CD8-positive, alpha-beta memory T cell (primary cell): Measurements from ENCODE around the gene EFTUD2. TPM values are rescaled to one million over a fixed set of nuclear protein-coding genes. Genes with fewer than 3 reads are reported as not detected.

ENCODE experiments used
- CTCF ChIA-PET: fragments of 350-600 bp; sonication (Branson Sonifier 250); formaldehyde crosslinking; loops from one replicate; lab custom pipeline; 2021; ENCODE audit warnings: antibody characterized with exemption; lab: Charles Lee
- POLR2A ChIA-PET: fragments of 350-600 bp; sonication (Branson Sonifier 250); formaldehyde crosslinking; loops from one replicate; lab custom pipeline; 2021; ENCODE audit warnings: antibody characterized with exemption; lab: Charles Lee
- DNase-seq, 5 donors: peaks; one replicate each; pipeline versions ENCODE4 v3.0.0 to v3.0.0-alpha.2; 2020 to 2022; ENCODE audit warnings: mixed read lengths in 1 of 5
- H3K27ac ChIP-seq: one replicate; pipeline ENCODE4 v1.7.0; 2013; ENCODE audit warnings: low read depth, mild to moderate bottlenecking, low read length, moderate library complexity
- H3K27me3 ChIP-seq: 2 replicates; pipeline ENCODE4 v1.7.0; 2013; ENCODE audit warnings: low read length, mild to moderate bottlenecking; ENCODE audit not compliant: insufficient read depth, poor library complexity, severe bottlenecking
- H3K36me3 ChIP-seq: 2 replicates; pipeline ENCODE4 v1.7.0; 2013; ENCODE audit warnings: mild to moderate bottlenecking, low read length, moderate library complexity; ENCODE audit not compliant: insufficient read depth
- H3K4me1 ChIP-seq: 2 replicates; pipeline ENCODE4 v1.7.0; 2013; ENCODE audit warnings: mild to moderate bottlenecking, low read length, moderate library complexity; ENCODE audit not compliant: insufficient read depth
- H3K4me3 ChIP-seq: 2 replicates; pipeline ENCODE4 v1.7.0; 2013; ENCODE audit warnings: mild to moderate bottlenecking, low read length
- H3K9me3 ChIP-seq: 2 replicates; pipeline ENCODE4 v1.7.0; 2013; ENCODE audit warnings: mild to moderate bottlenecking, low read length
- H3K27ac Mint-ChIP-seq, 8 donors: one replicate each; pipeline ENCODE4 v1.8.0; 2020 to 2021; ENCODE audit warnings: mixed read lengths in 8 of 8, mild to moderate bottlenecking in 6 of 8, inconsistent platforms in 3 of 8, moderate library complexity in 3 of 8
- H3K27me3 Mint-ChIP-seq, 2 donors: one replicate each; pipeline ENCODE4 v1.8.0; 2020 to 2021; ENCODE audit warnings: mixed read lengths in 2 of 2, mild to moderate bottlenecking in 1 of 2, moderate library complexity in 1 of 2
- H3K36me3 Mint-ChIP-seq, 3 donors: one replicate each; pipeline ENCODE4 v1.8.0; 2020 to 2021; ENCODE audit warnings: mixed read lengths in 3 of 3, inconsistent platforms in 1 of 3, mild to moderate bottlenecking in 1 of 3
- H3K4me1 Mint-ChIP-seq, 3 donors: one replicate each; pipeline ENCODE4 v1.8.0; 2020 to 2021; ENCODE audit warnings: mixed read lengths in 3 of 3, inconsistent platforms in 1 of 3, mild to moderate bottlenecking in 1 of 3
- H3K4me3 Mint-ChIP-seq, 7 donors: one replicate each; pipeline ENCODE4 v1.8.0; 2020 to 2021; ENCODE audit warnings: mixed read lengths in 7 of 7, mild to moderate bottlenecking in 6 of 7, moderate library complexity in 4 of 7, inconsistent platforms in 2 of 7
- H3K9me3 Mint-ChIP-seq, 5 donors: one replicate each; pipeline ENCODE4 v1.8.0; 2020 to 2022; ENCODE audit warnings: mixed read lengths in 5 of 5, mild to moderate bottlenecking in 3 of 5, moderate library complexity in 2 of 5, inconsistent platforms in 1 of 5
- polyA plus RNA-seq: library from polyadenylated mRNA; unstranded; fragments of 300-500 nt; fragmentation: Illumina TruSeq; gene quantifications from one replicate; pipeline ENCODE4 v1.2.3, GENCODE V29; 2021
- total RNA-seq, 2 experiments: library from RNA; stranded (reverse); gene quantifications; one replicate each; pipeline ENCODE4 v1.2.3, GENCODE V29; 2021

The EFTUD2 gene
- total and polyA plus RNA-seq, 3 experiments from 2014 or later, result 77.6 to 241 (median 229) TPM

DNA sequence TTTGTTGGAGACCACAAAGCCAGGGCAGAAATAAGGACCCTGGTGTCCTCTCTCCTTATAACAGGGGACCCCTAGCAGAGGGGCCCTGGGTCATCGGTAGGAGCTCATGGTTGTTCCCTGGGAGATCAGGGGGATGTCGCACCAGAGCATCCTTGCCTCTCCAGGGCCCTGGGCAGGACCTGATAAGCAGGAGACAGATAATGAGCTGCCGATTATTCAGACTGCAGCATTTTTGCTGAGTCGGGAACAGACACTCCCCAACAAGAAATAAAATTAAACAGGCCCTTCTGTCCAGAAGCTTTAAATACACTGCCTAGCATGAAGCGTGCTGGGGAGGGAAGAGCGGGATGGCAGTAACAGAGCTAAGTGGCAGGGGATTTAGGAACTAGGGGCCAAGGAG lies 31.4 kb upstream of the EFTUD2 start:
- no peaks in the 10 kb centered on the region for H3K36me3 Mint-ChIP-seq
- H3K9me3 ChIP-seq, result no peaks in the 10 kb centered on the region
- H3K27me3 ChIP-seq, result no peaks in the 10 kb centered on the region
- ChIA-PET CTCF (interaction anchor here (0.6 to 0.7 kb wide), 2 partner anchors 15 to 204 kb away, joined by 3 read pairs; no protein-coding TSS in a partner anchor), POLR2A (no interaction called here)
- no peak overlapping the region for H3K27ac ChIP-seq
- H3K4me1 Mint-ChIP-seq, result no peaks in the 10 kb centered on the region
- no peak for DNase-seq
- H3K9me3 Mint-ChIP-seq, result no peaks in the 10 kb centered on the region
- no peaks in the 10 kb centered on the region for H3K4me1 ChIP-seq
- H3K4me3 ChIP-seq, result no peak overlapping the region
- no peaks in the 10 kb centered on the region for H3K27me3 Mint-ChIP-seq
- no peak overlapping the region for H3K4me3 Mint-ChIP-seq
- H3K36me3 ChIP-seq, result no peaks in the 10 kb centered on the region
- H3K27ac Mint-ChIP-seq, result no peak overlapping the region

DNA sequence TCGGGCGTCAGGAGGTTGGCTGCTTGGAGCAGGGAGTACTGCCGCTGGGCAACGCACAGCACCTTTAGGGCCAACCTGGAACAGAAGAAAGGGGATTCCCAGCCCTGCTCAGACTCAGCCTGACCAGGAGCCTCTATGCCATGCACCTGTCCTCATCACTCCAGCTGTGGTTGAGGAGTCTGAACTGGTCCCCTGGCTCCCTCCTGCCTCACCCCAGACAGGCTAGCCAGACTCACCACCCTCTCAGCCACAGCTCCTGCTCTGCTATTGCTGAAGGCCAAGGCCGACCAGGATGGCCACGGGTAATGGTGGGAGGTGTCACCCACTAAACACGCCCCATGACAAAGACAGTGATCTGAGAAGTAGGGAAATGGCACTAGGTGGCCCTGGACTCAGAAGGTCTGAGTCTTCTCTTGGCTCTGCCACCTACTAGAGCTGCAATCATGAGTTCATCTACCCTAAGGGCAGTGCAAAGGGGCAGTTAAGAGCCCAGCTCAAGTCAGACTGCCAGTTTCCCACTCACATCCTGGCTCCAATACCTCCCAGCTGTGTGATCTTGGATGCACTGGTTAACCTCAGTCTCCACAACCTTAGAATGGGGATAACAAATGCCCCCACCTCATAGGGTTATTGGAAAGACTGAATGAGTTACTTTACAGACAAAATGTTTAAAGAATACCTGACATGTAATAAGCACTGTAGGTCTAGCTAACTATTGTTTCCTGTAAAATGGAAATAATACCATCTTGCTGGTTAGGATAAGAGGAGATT lies 29.9 kb upstream of the EFTUD2 start:
- Mint-ChIP-seq H3K36me3 (no peaks in the 10 kb centered on the region), H3K9me3 (no peaks in the 10 kb centered on the region), H3K27ac (peak overlapping the region in 2 of 8 donors; percentile 42 to 44), H3K27me3 (peaks cover 0 to 2% of the 10 kb centered on the region in 2 donors), H3K4me1 (no peaks in the 10 kb centered on the region), H3K4me3 (no peak overlapping the region)
- H3K4me1 ChIP-seq, result no peaks in the 10 kb centered on the region
- ChIA-PET CTCF (interaction anchor here (1.0 kb wide), 1 partner anchor 13 kb away, joined by 3 read pairs; no protein-coding TSS in a partner anchor), POLR2A (no interaction called here)
- no peak overlapping the region for H3K4me3 ChIP-seq
- H3K36me3 ChIP-seq, result no peaks in the 10 kb centered on the region
- no peaks in the 10 kb centered on the region for H3K9me3 ChIP-seq
- H3K27me3 ChIP-seq, result no peaks in the 10 kb centered on the region
- no peak overlapping the region for H3K27ac ChIP-seq
- no peak for DNase-seq

DNA sequence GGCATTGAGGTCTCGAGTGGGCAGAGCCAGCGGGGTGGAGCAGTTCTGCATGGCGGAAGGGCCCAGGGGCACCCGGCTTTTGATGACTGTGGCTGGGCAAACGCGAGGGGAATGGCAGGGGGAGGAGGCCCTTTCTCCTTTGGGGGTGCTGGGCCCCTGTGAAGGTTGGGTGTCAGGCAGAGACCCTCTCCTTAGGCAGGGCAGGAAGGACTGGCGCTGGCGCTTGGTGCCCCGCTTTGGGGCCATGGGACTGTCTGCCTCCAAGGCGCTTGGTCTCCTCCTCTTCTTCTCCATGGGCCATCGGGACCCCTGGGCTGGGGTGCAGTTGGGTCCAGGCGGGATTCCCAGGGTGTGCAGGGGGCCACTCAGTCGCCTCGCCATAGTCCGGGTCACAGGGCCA lies 28.9 kb upstream of the EFTUD2 start:
- H3K4me1 ChIP-seq, result no peaks in the 10 kb centered on the region
- H3K4me3 Mint-ChIP-seq, result no peak overlapping the region
- H3K27me3 Mint-ChIP-seq, result peaks cover 1 to 2% of the 10 kb centered on the region in 2 donors
- CTCF ChIA-PET, result no interaction called here
- peak in 1 of 5 donors; percentile 30 for DNase-seq
- no peaks in the 10 kb centered on the region for H3K36me3 Mint-ChIP-seq
- H3K36me3 ChIP-seq, result no peaks in the 10 kb centered on the region
- H3K9me3 ChIP-seq, result no peaks in the 10 kb centered on the region
- no peaks in the 10 kb centered on the region for H3K27me3 ChIP-seq
- POLR2A ChIA-PET, result no interaction called here
- H3K9me3 Mint-ChIP-seq, result no peaks in the 10 kb centered on the region
- H3K4me1 Mint-ChIP-seq, result no peaks in the 10 kb centered on the region
- no peak overlapping the region for H3K4me3 ChIP-seq
- H3K27ac ChIP-seq, result no peak overlapping the region
- H3K27ac Mint-ChIP-seq, result peak overlapping the region in 1 of 8 donors; percentile 79

DNA sequence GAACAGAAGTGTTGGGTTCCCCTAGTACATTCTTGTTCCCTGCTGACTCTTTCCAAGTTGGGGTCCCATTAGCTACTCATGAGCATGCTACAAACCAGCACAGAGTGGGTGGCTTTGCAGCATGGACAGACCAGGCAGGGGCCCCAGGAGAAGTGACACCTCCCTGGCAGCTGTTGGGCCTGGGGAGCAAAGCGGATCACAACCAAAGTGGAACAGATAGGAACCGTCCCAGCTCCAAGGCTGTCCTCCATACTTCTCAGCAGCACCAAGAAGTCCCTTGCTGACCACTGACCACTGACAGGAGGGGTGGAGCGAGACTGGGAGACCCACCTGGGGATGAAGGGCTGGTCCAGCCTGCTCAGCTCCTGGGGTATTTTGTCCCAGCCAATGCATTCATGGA lies 28.5 kb upstream of the EFTUD2 start:
- CTCF ChIA-PET, result interaction anchor here (0.6 to 1.6 kb wide), 2 partner anchors 208 to 674 kb away, joined by 3 read pairs; partner anchors contain the start of gene ACBD4
- peak in 1 of 5 donors; percentile 20 for DNase-seq
- Mint-ChIP-seq H3K36me3 (no peaks in the 10 kb centered on the region), H3K9me3 (no peaks in the 10 kb centered on the region), H3K4me3 (no peak overlapping the region), H3K27me3 (peaks cover 2 to 6% of the 10 kb centered on the region in 2 donors), H3K4me1 (no peaks in the 10 kb centered on the region), H3K27ac (peak overlapping the region in 1 of 8 donors; percentile 79)
- H3K36me3 ChIP-seq, result no peaks in the 10 kb centered on the region
- H3K27ac ChIP-seq, result no peak overlapping the region
- no peaks in the 10 kb centered on the region for H3K4me1 ChIP-seq
- no peak overlapping the region for H3K4me3 ChIP-seq
- no peaks in the 10 kb centered on the region for H3K27me3 ChIP-seq
- POLR2A ChIA-PET, result no interaction called here
- no peaks in the 10 kb centered on the region for H3K9me3 ChIP-seq

DNA sequence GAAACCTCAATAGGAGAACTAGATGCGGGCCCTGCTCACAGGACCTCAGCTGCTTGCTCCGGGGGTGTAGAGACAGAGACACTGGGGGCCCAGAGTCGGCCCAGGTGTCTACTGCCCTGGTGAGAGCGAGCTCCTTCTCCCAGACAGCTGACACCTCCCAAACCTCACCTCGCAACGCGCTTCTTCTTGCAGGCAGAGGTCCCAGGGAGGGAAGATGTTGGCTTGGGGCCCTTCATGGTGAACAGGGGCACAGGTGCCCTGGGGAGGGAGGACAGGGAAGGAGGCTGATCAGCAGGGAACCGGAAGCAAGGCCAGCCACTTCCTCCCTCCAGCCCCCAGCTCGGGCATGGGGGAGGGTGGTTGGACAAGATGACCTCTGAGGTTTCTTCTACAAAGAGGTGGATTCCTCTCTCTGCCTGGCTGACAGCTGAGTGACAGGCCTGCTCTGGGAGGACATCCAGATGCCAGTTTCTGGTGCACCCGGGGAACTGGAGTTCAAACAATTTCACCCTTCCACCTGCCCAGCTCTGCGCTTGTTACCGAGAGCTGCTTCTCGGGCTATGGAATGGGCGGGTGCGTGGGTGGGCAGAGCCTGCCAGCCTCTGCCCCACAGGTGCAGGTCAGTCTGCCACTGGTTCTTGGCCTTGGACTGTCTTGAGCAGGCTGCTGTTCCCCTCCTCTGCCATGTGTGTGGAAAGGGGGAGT lies 27.7 kb upstream of the EFTUD2 start:
- H3K4me3 Mint-ChIP-seq, result no peak overlapping the region
- Histone ChIP-seq H3K4me1 (no peaks in the 10 kb centered on the region), H3K27me3 (no peaks in the 10 kb centered on the region), H3K36me3 (no peaks in the 10 kb centered on the region), H3K4me3 (no peak overlapping the region), H3K9me3 (no peaks in the 10 kb centered on the region), H3K27ac (no peak overlapping the region)
- no peaks in the 10 kb centered on the region for H3K9me3 Mint-ChIP-seq
- H3K4me1 Mint-ChIP-seq, result no peaks in the 10 kb centered on the region
- no peaks in the 10 kb centered on the region for H3K36me3 Mint-ChIP-seq
- POLR2A ChIA-PET, result no interaction called here
- H3K27me3 Mint-ChIP-seq, result peaks cover 2 to 10% of the 10 kb centered on the region in 2 donors
- CTCF ChIA-PET, result interaction anchor here (0.6 to 1.6 kb wide), 2 partner anchors 208 to 673 kb away, joined by 3 read pairs; partner anchors contain the start of gene ACBD4
- no peak overlapping the region for H3K27ac Mint-ChIP-seq
- peak in 1 of 5 donors; percentile 37 for DNase-seq

DNA sequence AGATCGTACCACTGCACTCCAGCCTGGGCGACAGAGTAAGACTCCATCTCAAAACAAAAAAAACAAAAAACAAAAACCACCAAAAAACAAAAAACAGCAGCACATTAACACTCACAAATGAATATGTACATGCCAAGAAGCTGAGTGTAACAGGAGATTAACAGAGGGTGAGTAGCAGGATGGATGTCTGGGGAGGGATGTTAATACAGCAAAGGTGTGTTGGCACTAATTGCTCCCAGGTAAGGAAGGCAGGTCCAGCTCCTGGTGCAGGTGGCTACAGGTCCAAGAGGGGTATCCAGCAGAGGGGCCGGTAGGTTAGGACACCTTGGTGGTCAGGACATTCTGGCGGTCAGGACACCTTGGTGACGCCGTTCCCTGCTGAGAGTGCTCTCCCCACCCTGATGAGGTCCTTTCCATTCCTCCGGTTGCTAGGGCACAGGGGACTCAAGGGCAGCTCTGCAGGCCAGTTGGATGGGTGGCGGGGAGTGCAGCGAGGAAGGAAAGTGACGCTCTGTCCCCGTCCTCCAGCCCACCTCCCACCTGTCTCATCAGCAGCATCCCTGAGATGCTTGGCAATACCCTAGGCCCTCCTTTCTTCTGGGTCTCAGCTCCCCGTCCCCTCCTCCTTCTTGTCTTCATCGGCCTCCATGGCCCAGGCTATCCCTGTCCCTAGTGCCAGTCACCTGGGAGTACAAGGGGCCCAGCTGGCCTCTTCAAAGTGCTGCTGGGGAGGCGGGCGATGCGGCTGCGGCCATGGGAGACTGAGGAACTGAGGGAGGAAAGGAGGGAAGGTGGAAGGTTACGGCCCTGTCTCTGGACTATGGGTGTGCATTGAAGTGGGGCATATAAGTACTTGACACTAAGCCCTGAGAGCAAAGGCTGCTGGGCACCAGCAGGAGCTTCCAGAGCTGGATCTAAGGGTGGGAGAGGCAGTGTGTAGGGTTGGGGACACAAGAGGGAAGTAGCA lies 26.8 kb upstream of the EFTUD2 start:
- DNase-seq, result peak in 1 of 5 donors; percentile 37
- no peak overlapping the region for H3K4me3 ChIP-seq
- H3K4me1 Mint-ChIP-seq, result no peaks in the 10 kb centered on the region
- no peaks in the 10 kb centered on the region for H3K9me3 ChIP-seq
- no peak overlapping the region for H3K4me3 Mint-ChIP-seq
- H3K36me3 ChIP-seq, result no peaks in the 10 kb centered on the region
- H3K4me1 ChIP-seq, result no peaks in the 10 kb centered on the region
- H3K27me3 ChIP-seq, result no peaks in the 10 kb centered on the region
- H3K36me3 Mint-ChIP-seq, result no peaks in the 10 kb centered on the region
- no peaks in the 10 kb centered on the region for H3K9me3 Mint-ChIP-seq
- no peak overlapping the region for H3K27ac ChIP-seq
- peak overlapping the region in 1 of 8 donors; percentile 89 for H3K27ac Mint-ChIP-seq
- ChIA-PET POLR2A (no interaction called here), CTCF (interaction anchor here (1.6 kb wide), 1 partner anchor 209 kb away, joined by 3 read pairs; the partner anchor contains the start of gene ACBD4)
- peaks cover 2 to 14% of the 10 kb centered on the region in 2 donors for H3K27me3 Mint-ChIP-seq

DNA sequence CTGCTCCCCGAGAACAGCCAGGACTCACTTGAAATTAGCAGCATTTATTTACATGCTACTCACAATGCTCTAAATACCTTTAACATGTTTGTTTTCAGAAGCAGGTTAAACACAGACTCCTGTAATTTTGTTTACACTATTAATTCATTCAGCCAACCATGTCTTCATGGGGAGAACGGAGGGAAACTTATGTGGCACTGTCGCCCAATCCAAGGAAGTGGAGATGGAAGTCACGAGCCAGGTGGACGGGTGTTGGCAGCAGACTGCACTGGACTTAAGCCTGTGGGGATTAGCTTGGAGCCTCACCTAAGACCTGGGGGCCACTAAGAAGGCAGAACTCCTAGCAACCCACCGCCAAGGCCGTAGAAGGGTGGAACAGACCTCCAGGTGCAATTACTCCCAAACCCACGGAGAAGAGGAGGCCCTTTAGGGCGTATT lies 24.9 kb upstream of the EFTUD2 start:
- Mint-ChIP-seq H3K36me3 (no peaks in the 10 kb centered on the region), H3K4me1 (no peaks in the 10 kb centered on the region), H3K27ac (no peak overlapping the region), H3K9me3 (no peaks in the 10 kb centered on the region), H3K27me3 (peaks cover 2 to 21% of the 10 kb centered on the region in 2 donors), H3K4me3 (no peak overlapping the region)
- ChIA-PET CTCF (no interaction called here), POLR2A (interaction anchor here (0.6 kb wide), 1 partner anchor 9 kb away, joined by 3 read pairs; no protein-coding TSS in a partner anchor)
- Histone ChIP-seq H3K27me3 (no peaks in the 10 kb centered on the region), H3K4me3 (no peak overlapping the region), H3K36me3 (no peaks in the 10 kb centered on the region), H3K27ac (no peak overlapping the region), H3K4me1 (no peaks in the 10 kb centered on the region), H3K9me3 (no peaks in the 10 kb centered on the region)
- peak in 1 of 5 donors; percentile 25 for DNase-seq
